ENCODE results near the gene AATF.

Gene AATF

DNA sequence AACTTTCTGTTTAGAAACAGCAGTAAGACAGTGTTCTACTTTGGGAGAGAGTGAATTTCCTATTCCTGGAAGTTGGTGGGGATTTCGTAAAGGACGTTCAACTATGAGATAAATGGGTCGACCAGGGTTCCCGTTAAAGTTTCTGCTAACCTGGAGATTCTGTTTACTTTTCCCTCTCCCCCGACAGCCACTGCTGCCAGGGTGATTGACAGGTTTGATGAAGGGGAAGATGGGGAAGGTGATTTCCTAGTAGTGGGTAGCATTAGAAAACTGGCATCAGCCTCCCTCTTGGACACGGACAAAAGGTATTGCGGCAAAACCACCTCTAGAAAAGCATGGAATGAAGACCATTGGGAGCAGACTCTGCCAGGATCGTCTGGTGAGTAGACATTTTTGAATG, 1.3 kb downstream of the AATF start:
- H3K4me3 ChIP-seq (ENCODE audit: low read depth, low read length), result no peak overlapping the region
- H3K27ac ChIP-seq (ENCODE audit: low read depth, low read length), result no peak overlapping the region
- no peak overlapping the region for H3K23ac ChIP-seq (ENCODE audit: low read length)

DNA sequence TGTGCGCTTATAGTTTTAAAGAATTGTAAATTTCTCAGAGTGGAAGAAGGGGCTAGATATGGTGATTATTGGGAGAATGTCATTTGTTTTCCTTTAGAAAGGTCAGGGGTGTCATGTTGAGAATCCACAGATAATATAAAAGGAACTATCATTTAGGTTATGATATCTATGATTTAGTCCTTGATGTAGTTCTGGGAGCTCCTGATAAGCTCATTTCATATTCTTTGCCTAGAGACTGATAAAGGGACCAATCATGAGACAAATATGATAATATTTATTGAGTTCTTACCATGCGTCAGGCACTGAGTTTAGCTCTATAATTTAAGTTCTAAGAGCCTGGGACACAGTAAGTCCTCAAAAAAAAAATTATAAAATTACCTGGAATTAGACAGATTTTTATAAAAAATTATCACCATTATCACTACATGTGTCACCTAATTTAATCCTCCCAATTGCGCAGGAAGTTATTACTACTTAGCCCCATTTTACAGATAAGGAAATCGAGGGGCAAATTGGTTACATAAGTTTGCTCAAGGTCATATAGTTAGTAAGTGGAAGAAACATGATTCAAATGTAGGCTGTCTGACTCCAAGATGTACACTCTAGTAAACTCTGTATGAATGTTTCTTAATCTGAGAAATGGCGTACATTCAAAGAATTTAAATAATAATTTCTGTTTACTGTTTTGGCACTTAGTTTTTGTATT, 2.5 kb downstream of the AATF start:
- Histone ChIP-seq H4K8ac (ENCODE audit: low read depth, low read length) (no peak overlapping the region), H3K79me2 (ENCODE audit: control insufficient read depth, insufficient read depth, low read length, poor library complexity) (peaks cover 5% of the 10 kb centered on the region), H2BK5ac (ENCODE audit: low read depth, low read length, poor library complexity) (no peak overlapping the region), H3K4me1 (ENCODE audit: control insufficient read depth in 1 of 2, insufficient read depth in 2 of 2, low read length in 2 of 2) (peaks cover 4 to 13% of the 10 kb centered on the region in 2 experiments), H3K9me3 (ENCODE audit: insufficient read depth, low read depth, low read length) (peaks cover under 1% of the 10 kb centered on the region), H4K91ac (ENCODE audit: low read depth, low read length) (no peak overlapping the region), H3K18ac (ENCODE audit: low read length) (no peak overlapping the region), H2AK5ac (ENCODE audit: low read length) (no peak overlapping the region), H3K14ac (ENCODE audit: low read length) (no peak overlapping the region), H2AFZ (ENCODE audit: insufficient read depth, low read length, poor library complexity) (no peak overlapping the region), H4K12ac (ENCODE audit: low read depth, low read length) (no peak overlapping the region), H3K27me3 (ENCODE audit: insufficient read depth, low read length) (peaks cover 19% of the 10 kb centered on the region), H3K4ac (ENCODE audit: low read depth, low read length) (no peak overlapping the region), H3K79me1 (ENCODE audit: low read length) (peaks cover 9% of the 10 kb centered on the region), H3K27ac (ENCODE audit: low read depth, low read length) (no peak overlapping the region), H3K4me3 (ENCODE audit: low read depth, low read length) (no peak overlapping the region), H3K9ac (ENCODE audit: low read length) (no peak overlapping the region), H2BK120ac (ENCODE audit: insufficient read depth, low read length, poor library complexity) (no peak overlapping the region), H3K4me2 (ENCODE audit: low read length) (no peak overlapping the region), H3K23ac (ENCODE audit: low read length) (no peak overlapping the region), H2BK12ac (ENCODE audit: low read length) (no peak overlapping the region), H3K36me3 (ENCODE audit: control insufficient read depth in 1 of 2, insufficient read depth in 2 of 2, low read length in 2 of 2) (peaks cover 13 to 23% of the 10 kb centered on the region in 2 experiments)
- no CpG with 5 or more reads among the region's 5 CpGs for WGBS (ENCODE audit: extremely low coverage, insufficient coverage, insufficient read length)
- DNase-seq, result no peak

More for the DNA sequence above, 1.3 kb downstream of the AATF start:
- H4K12ac ChIP-seq (ENCODE audit: low read depth, low read length), result no peak overlapping the region
- H3K4me1 ChIP-seq (ENCODE audit: control insufficient read depth in 1 of 2, insufficient read depth in 2 of 2, low read length in 2 of 2), result peaks cover 4 to 13% of the 10 kb centered on the region in 2 experiments
- H3K27me3 ChIP-seq (ENCODE audit: insufficient read depth, low read length), result peaks cover 24% of the 10 kb centered on the region
- H3K18ac ChIP-seq (ENCODE audit: low read length), result no peak overlapping the region
- peaks cover 3% of the 10 kb centered on the region for H3K9me3 ChIP-seq (ENCODE audit: insufficient read depth, low read depth, low read length)
- H2BK120ac ChIP-seq (ENCODE audit: insufficient read depth, low read length, poor library complexity), result no peak overlapping the region
- H4K91ac ChIP-seq (ENCODE audit: low read depth, low read length), result no peak overlapping the region
- H2BK5ac ChIP-seq (ENCODE audit: low read depth, low read length, poor library complexity), result no peak overlapping the region
- no peak overlapping the region for H3K4ac ChIP-seq (ENCODE audit: low read depth, low read length)
- no peak overlapping the region for H3K9ac ChIP-seq (ENCODE audit: low read length)
- peak overlapping the region; percentile 53 for H3K4me2 ChIP-seq (ENCODE audit: low read length)
- peaks cover 9 to 17% of the 10 kb centered on the region in 2 experiments for H3K36me3 ChIP-seq (ENCODE audit: control insufficient read depth in 1 of 2, insufficient read depth in 2 of 2, low read length in 2 of 2)
- WGBS (ENCODE audit: extremely low coverage, insufficient coverage, insufficient read length), result no CpG with 5 or more reads among the region's 8 CpGs
- no peak for DNase-seq
- peaks cover 5% of the 10 kb centered on the region for H3K79me2 ChIP-seq (ENCODE audit: control insufficient read depth, insufficient read depth, low read length, poor library complexity)
- H2AFZ ChIP-seq (ENCODE audit: insufficient read depth, low read length, poor library complexity), result no peak overlapping the region
- H2AK5ac ChIP-seq (ENCODE audit: low read length), result no peak overlapping the region
- no peak overlapping the region for H4K8ac ChIP-seq (ENCODE audit: low read depth, low read length)
- peaks cover 9% of the 10 kb centered on the region for H3K79me1 ChIP-seq (ENCODE audit: low read length)
- H2BK12ac ChIP-seq (ENCODE audit: low read length), result no peak overlapping the region
- H3K14ac ChIP-seq (ENCODE audit: low read length), result no peak overlapping the region

DNA sequence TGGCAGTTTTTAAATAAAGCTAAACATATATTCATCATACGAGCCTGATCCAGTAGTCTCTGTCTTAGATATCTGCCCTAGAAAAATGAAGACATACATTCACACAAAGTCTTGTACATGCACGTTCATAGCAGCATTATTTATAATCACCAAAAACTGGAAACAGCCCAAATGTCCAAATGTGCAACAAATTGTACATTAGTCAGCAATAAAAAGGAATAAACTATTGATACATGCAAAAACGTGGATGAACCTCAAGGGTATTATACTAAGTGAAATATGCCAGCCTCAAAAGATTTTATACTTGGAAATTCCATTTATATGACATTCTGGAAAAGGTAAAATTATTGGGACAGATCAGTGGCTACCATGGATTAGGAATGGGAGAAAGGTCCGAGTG, 22.8 kb downstream of the AATF start:
- Histone ChIP-seq H3K4me2 (ENCODE audit: low read length) (no peak overlapping the region), H2BK120ac (ENCODE audit: insufficient read depth, low read length, poor library complexity) (no peak overlapping the region), H4K91ac (ENCODE audit: low read depth, low read length) (no peak overlapping the region), H3K14ac (ENCODE audit: low read length) (no peak overlapping the region), H3K9me3 (ENCODE audit: insufficient read depth, low read depth, low read length) (no peaks in the 10 kb centered on the region), H3K79me1 (ENCODE audit: low read length) (no peaks in the 10 kb centered on the region), H3K36me3 (ENCODE audit: control insufficient read depth in 1 of 2, insufficient read depth in 2 of 2, low read length in 2 of 2) (peaks cover 0 to 4% of the 10 kb centered on the region in 2 experiments), H4K8ac (ENCODE audit: low read depth, low read length) (no peak overlapping the region), H3K9ac (ENCODE audit: low read length) (no peak overlapping the region), H3K4me1 (ENCODE audit: control insufficient read depth in 1 of 2, insufficient read depth in 2 of 2, low read length in 2 of 2) (no peaks in the 10 kb centered on the region), H2AFZ (ENCODE audit: insufficient read depth, low read length, poor library complexity) (no peak overlapping the region), H2AK5ac (ENCODE audit: low read length) (no peak overlapping the region), H3K79me2 (ENCODE audit: control insufficient read depth, insufficient read depth, low read length, poor library complexity) (no peaks in the 10 kb centered on the region), H3K4ac (ENCODE audit: low read depth, low read length) (no peak overlapping the region), H2BK5ac (ENCODE audit: low read depth, low read length, poor library complexity) (no peak overlapping the region), H3K23ac (ENCODE audit: low read length) (no peak overlapping the region), H4K12ac (ENCODE audit: low read depth, low read length) (no peak overlapping the region), H3K27ac (ENCODE audit: low read depth, low read length) (no peak overlapping the region), H2BK12ac (ENCODE audit: low read length) (no peak overlapping the region), H3K18ac (ENCODE audit: low read length) (no peak overlapping the region), H3K4me3 (ENCODE audit: low read depth, low read length) (no peak overlapping the region), H3K27me3 (ENCODE audit: insufficient read depth, low read length) (no peaks in the 10 kb centered on the region)
- DNase-seq, result no peak
- WGBS (ENCODE audit: extremely low coverage, insufficient coverage, insufficient read length), result no CpG with 5 or more reads among the region's 4 CpGs

DNA sequence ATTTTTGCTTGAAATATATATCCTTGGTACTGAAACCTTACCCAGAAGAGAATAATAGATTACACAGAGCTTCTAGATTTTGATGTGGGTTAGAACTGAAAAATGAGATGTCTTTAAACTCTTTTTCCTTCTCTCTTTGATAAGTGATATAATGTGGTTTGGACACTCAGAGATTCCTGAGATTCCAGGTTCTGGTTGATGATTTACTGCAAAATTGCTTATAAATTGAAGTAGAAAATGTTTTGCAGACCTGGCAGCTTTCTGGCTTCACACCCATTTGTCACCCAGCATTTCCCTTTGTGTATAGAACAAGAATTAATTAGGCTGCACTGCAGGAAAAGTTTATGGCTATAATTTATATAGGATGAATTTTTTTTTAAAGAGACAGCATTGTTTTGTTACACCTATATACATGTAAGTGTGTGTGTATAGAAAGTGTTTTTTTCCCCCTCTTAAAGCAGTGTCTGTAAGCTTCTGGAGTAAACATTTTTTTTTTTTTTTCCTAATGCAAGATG, 23.5 kb downstream of the AATF start:
- Histone ChIP-seq H2BK120ac (ENCODE audit: insufficient read depth, low read length, poor library complexity) (no peak overlapping the region), H2AFZ (ENCODE audit: insufficient read depth, low read length, poor library complexity) (no peak overlapping the region), H4K91ac (ENCODE audit: low read depth, low read length) (no peak overlapping the region), H3K14ac (ENCODE audit: low read length) (no peak overlapping the region), H2BK5ac (ENCODE audit: low read depth, low read length, poor library complexity) (no peak overlapping the region), H3K18ac (ENCODE audit: low read length) (no peak overlapping the region), H2BK12ac (ENCODE audit: low read length) (no peak overlapping the region), H3K23ac (ENCODE audit: low read length) (no peak overlapping the region), H3K9me3 (ENCODE audit: insufficient read depth, low read depth, low read length) (no peaks in the 10 kb centered on the region), H3K4me1 (ENCODE audit: control insufficient read depth in 1 of 2, insufficient read depth in 2 of 2, low read length in 2 of 2) (no peaks in the 10 kb centered on the region), H3K79me1 (ENCODE audit: low read length) (no peaks in the 10 kb centered on the region), H3K79me2 (ENCODE audit: control insufficient read depth, insufficient read depth, low read length, poor library complexity) (no peaks in the 10 kb centered on the region), H4K12ac (ENCODE audit: low read depth, low read length) (no peak overlapping the region), H3K27me3 (ENCODE audit: insufficient read depth, low read length) (no peaks in the 10 kb centered on the region), H3K9ac (ENCODE audit: low read length) (no peak overlapping the region), H3K4me2 (ENCODE audit: low read length) (no peak overlapping the region), H3K36me3 (ENCODE audit: control insufficient read depth in 1 of 2, insufficient read depth in 2 of 2, low read length in 2 of 2) (peaks cover 0 to 4% of the 10 kb centered on the region in 2 experiments), H2AK5ac (ENCODE audit: low read length) (no peak overlapping the region), H3K4ac (ENCODE audit: low read depth, low read length) (no peak overlapping the region), H3K27ac (ENCODE audit: low read depth, low read length) (no peak overlapping the region), H3K4me3 (ENCODE audit: low read depth, low read length) (no peak overlapping the region), H4K8ac (ENCODE audit: low read depth, low read length) (no peak overlapping the region)
- DNase-seq, result no peak

All from trophoblast cell (in vitro differentiated cells and primary cell).